PFSK-1 (cell line): Measurements from ENCODE around the gene TAAR5.

ENCODE experiments used
- FOXP2 ChIP-seq: optimal IDR thresholded peaks from 2 replicates; pipeline ENCODE3; 2011; ENCODE audit warnings: borderline replicate concordance, control low read depth, inconsistent platforms; ENCODE audit not compliant: insufficient read depth; ENCODE audit errors: extremely low read length, extremely low read depth
- POLR2AphosphoS5 ChIP-seq: IDR thresholded peaks from 2 replicates; pipeline ENCODE4 v1.6.1; 2012; ENCODE audit warnings: low read depth, mild to moderate bottlenecking, control low read depth, low read length, moderate library complexity
- SIN3A ChIP-seq: IDR thresholded peaks from 2 replicates; pipeline ENCODE4 v1.6.1; 2012; ENCODE audit warnings: mild to moderate bottlenecking, low read length, moderate library complexity, borderline replicate concordance; ENCODE audit not compliant: insufficient read depth
- TAF1 ChIP-seq: IDR thresholded peaks from 2 replicates; pipeline ENCODE4 v1.6.1; 2012; ENCODE audit warnings: low read length, control low read depth, borderline replicate concordance; ENCODE audit not compliant: insufficient read depth
- TF ChIP-seq, protein P1 (sequence below), 2 experiments: IDR thresholded peaks; 2 replicates each; pipeline versions ENCODE4 v1.6.1 to v1.8.0; 2011 to 2012; ENCODE audit warnings: low read depth in 2 of 2, low read length in 2 of 2, control low read depth in 1 of 2, inconsistent platforms in 1 of 2, mild to moderate bottlenecking in 1 of 2, moderate library complexity in 1 of 2; ENCODE audit not compliant: insufficient read depth in 1 of 2

Gene TAAR5

GRCh38 chr6:132570221-132570777, 19.2 kb downstream of the TAAR5 start, which contains the start of gene TAAR6:
TSS of gene TAAR6 (plus strand) at chr6:132570322. CDS start at chr6:132570322, 0 bp downstream.
- TF ChIP-seq POLR2AphosphoS5 (no peak), FOXP2 (no peak), SIN3A (no peak), TAF1 (no peak)
- TF ChIP-seq, protein P1, sequence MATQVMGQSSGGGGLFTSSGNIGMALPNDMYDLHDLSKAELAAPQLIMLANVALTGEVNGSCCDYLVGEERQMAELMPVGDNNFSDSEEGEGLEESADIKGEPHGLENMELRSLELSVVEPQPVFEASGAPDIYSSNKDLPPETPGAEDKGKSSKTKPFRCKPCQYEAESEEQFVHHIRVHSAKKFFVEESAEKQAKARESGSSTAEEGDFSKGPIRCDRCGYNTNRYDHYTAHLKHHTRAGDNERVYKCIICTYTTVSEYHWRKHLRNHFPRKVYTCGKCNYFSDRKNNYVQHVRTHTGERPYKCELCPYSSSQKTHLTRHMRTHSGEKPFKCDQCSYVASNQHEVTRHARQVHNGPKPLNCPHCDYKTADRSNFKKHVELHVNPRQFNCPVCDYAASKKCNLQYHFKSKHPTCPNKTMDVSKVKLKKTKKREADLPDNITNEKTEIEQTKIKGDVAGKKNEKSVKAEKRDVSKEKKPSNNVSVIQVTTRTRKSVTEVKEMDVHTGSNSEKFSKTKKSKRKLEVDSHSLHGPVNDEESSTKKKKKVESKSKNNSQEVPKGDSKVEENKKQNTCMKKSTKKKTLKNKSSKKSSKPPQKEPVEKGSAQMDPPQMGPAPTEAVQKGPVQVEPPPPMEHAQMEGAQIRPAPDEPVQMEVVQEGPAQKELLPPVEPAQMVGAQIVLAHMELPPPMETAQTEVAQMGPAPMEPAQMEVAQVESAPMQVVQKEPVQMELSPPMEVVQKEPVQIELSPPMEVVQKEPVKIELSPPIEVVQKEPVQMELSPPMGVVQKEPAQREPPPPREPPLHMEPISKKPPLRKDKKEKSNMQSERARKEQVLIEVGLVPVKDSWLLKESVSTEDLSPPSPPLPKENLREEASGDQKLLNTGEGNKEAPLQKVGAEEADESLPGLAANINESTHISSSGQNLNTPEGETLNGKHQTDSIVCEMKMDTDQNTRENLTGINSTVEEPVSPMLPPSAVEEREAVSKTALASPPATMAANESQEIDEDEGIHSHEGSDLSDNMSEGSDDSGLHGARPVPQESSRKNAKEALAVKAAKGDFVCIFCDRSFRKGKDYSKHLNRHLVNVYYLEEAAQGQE (IDR thresholded peaks at IDR 0.05; ENCODE audit: insufficient read depth in 1 of 2, low read depth in 2 of 2, low read length in 2 of 2), result no peak

GRCh38 chr6:132569170-132569569, 20.4 kb downstream of the TAAR5 start:
- TF ChIP-seq FOXP2, result no peak
- no peak for TF ChIP-seq SIN3A
- TF ChIP-seq POLR2AphosphoS5, result no peak
- TF ChIP-seq, protein P1 (IDR thresholded peaks at IDR 0.05; ENCODE audit: insufficient read depth in 1 of 2, low read depth in 2 of 2, low read length in 2 of 2), result no peak
- no peak for TF ChIP-seq TAF1

DNA sequence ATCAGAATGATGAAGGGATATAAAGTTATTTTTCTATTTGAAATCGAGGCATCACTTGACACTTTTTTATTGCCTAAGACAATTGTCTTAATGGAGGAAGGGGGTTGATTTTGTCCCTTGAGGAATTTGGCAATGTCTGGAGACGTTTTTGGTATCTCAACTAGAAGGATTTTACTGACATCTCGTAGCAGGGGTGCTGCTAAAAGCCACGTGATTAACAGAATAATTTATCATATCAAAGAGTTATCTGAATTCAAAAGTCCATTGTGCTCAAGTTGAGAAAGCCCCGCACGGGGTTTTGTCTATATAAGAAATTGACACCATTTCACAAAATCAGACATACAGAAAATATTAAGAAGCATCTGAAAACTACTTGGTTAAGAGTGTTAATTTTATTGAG, 20.9 kb downstream of the TAAR5 start:
- TF ChIP-seq, protein P1 (IDR thresholded peaks at IDR 0.05; ENCODE audit: insufficient read depth in 1 of 2, low read depth in 2 of 2, low read length in 2 of 2), result no peak
- TF ChIP-seq TAF1, result no peak
- no peak for TF ChIP-seq FOXP2

- no peak for TF ChIP-seq POLR2AphosphoS5
- TF ChIP-seq FOXP2, result no peak
- TF ChIP-seq, protein P1 (IDR thresholded peaks at IDR 0.05; ENCODE audit: insufficient read depth in 1 of 2, low read depth in 2 of 2, low read length in 2 of 2), result no peak
- no peak for TF ChIP-seq TAF1
- TF ChIP-seq SIN3A, result no peak
Observed at GRCh38 chr6:132567566-132567965, 22.0 kb downstream of the TAAR5 start.

GRCh38 chr6:132566404-132566803, 23.1 kb downstream of the TAAR5 start:
- TF ChIP-seq, protein P1 (IDR thresholded peaks at IDR 0.05; ENCODE audit: insufficient read depth in 1 of 2, low read depth in 2 of 2, low read length in 2 of 2), result no peak
